Pulmonary artery endothelial cell (primary cell): ENCODE measurements around the gene RNF186. TPM values are rescaled to one million over a fixed set of nuclear protein-coding genes. Genes with fewer than 3 reads are reported as not detected.
"Not testable (repeated sequence)": the region's sequence is repeated elsewhere in the genome, so short reads cannot be mapped to it uniquely, and the experiment has no call there.

ENCODE experiments used
- DNase-seq: peaks from one replicate; pipeline ENCODE4 v3.0.0-alpha.2; 2011; ENCODE audit warnings: low read depth, low spot score
- total RNA-seq: library from RNA; depleted of rRNA; stranded (reverse); fragments of >200 nt; gene quantifications from 2 replicates; pipeline ENCODE4 v1.2.3, GENCODE V29; 2014

RNF186 gene
- total RNA-seq, 1 donor from 2014 or later, result not detected

GRCh38 chr1:19825298-19825697 is 10.2 kb upstream of the RNF186 start:
- DNase-seq, result no peak

GRCh38 chr1:19824541-19824940 is 9.5 kb upstream of the RNF186 start:
- DNase-seq, result no peak

- no peak for DNase-seq
Measured at GRCh38 chr1:19824036-19824435, 9.0 kb upstream of the RNF186 start.

GRCh38 chr1:19819701-19820100 is 4.6 kb upstream of the RNF186 start:
- no peak for DNase-seq

GRCh38 chr1:19818324-19818723 is 3.2 kb upstream of the RNF186 start:
- DNase-seq, result no peak

- no peak for DNase-seq
Measured at GRCh38 chr1:19817160-19817559, 2.1 kb upstream of the RNF186 start.

- DNase-seq, result not testable (repeated sequence)
Measured at GRCh38 chr1:19816737-19817086, 1.6 kb upstream of the RNF186 start.

GRCh38 chr1:19815801-19816736 is 986 bp upstream of the RNF186 start:
- DNase-seq, result no peak

- DNase-seq, result no peak
Measured at GRCh38 chr1:19814244-19814661, 830 bp downstream of the RNF186 start.

GRCh38 chr1:19813643-19813960 is 1.5 kb downstream of the RNF186 start:
- no peak for DNase-seq

GRCh38 chr1:19812875-19813642 is 2.0 kb downstream of the RNF186 start:
- no peak for DNase-seq

GRCh38 chr1:19811206-19811851 is 3.8 kb downstream of the RNF186 start:
- DNase-seq, result no peak

GRCh38 chr1:19809044-19809750 is 5.9 kb downstream of the RNF186 start:
- DNase-seq, result no peak

GRCh38 chr1:19808351-19808750 is 6.7 kb downstream of the RNF186 start:
- no peak for DNase-seq

- DNase-seq, result no peak
Measured at GRCh38 chr1:19804831-19805251, 10.2 kb downstream of the RNF186 start.

- no peak for DNase-seq
Measured at GRCh38 chr1:19802269-19802668, 12.8 kb downstream of the RNF186 start.

- no peak for DNase-seq
Measured at GRCh38 chr1:19800076-19800804, 14.8 kb downstream of the RNF186 start.

GRCh38 chr1:19799230-19800075 is 15.6 kb downstream of the RNF186 start, which contains the start of gene TMCO4:
TMCO4 (minus strand) TSS chr1:19799916; CDS start chr1:19780758, 19,158 bp downstream.
- DNase-seq, result no peak

- no peak for DNase-seq
Measured at GRCh38 chr1:19798486-19799229, 16.4 kb downstream of the RNF186 start.
